K562 (cell line): ENCODE data around the gene MXD3. TPM values are rescaled to one million over a fixed set of nuclear protein-coding genes. Genes with fewer than 3 reads are reported as not detected.

Experiments
- ATAC-seq: fragments of 200-7000 bp; cut with Tn5 transposase; 3 replicates; pipeline ENCODE4 v1.9.1; 2020; ENCODE audit warnings: moderate library complexity
- BruUV-seq: library from RNA; stranded (reverse); fragments of 400-500 nt; replicated peaks from 2 replicates; lab custom pipeline; 2021; lab: Mats Ljungman, UMichigan
- CTCF ChIA-PET: fragments of 300-600 bp; formaldehyde crosslinking; extraction: SDS; loops from one replicate; lab custom pipeline; 2021; ENCODE audit warnings: low intra/inter-chr PET ratio; lab: Yijun Ruan, JAX
- POLR2A ChIA-PET: fragments of 300-600, 350-650 bp; sonication (Branson Sonifier 250); formaldehyde crosslinking; extraction: SDS; loops from one replicate; lab custom pipeline; 2021; ENCODE audit warnings: antibody characterized with exemption, inconsistent platforms; lab: Yijun Ruan, JAX
- DNase-seq, 4 experiments: peaks; one replicate each; pipeline versions ENCODE4 v3.0.0 to v3.0.0-alpha.2; 2011 to 2018; ENCODE audit warnings: low spot score in 3 of 4, mixed read lengths in 3 of 4; ENCODE audit errors: extremely low read depth in 1 of 4
- FAIRE-seq: peaks from 2 replicates; lab custom pipeline; 2011; peaks lifted over from hg19 to GRCh38; lab: Jason Lieb, UNC
- H2AFZ ChIP-seq: 2 replicates; pipeline ENCODE4 v1.6.0; 2011; ENCODE audit warnings: low read depth, low read length, control low read depth, inconsistent platforms
- H3K27ac ChIP-seq: fragments of 200-600 bp; 3 replicates; pipeline ENCODE4 v1.8.0; 2011; ENCODE audit warnings: low read depth, mild to moderate bottlenecking, control low read depth, inconsistent platforms, low read length, moderate library complexity, mixed read lengths; ENCODE audit errors: extremely low read depth
- H3K27me3 ChIP-seq, 2 experiments: fragments of 300-600 bp in 1 of 2; 2 replicates in 1 of 2; 3 replicates in 1 of 2; pipeline versions ENCODE4 v1.6.0 to v1.8.0; 2011; ENCODE audit warnings: inconsistent platforms in 2 of 2, low read length in 2 of 2, mild to moderate bottlenecking in 1 of 2, mixed read lengths in 1 of 2, moderate library complexity in 1 of 2; ENCODE audit not compliant: control insufficient read depth in 2 of 2, insufficient read depth in 2 of 2
- H3K36me3 ChIP-seq: fragments of 300-600 bp; 3 replicates; pipeline ENCODE4 v1.8.0; 2011; ENCODE audit warnings: mild to moderate bottlenecking, low read length, inconsistent platforms; ENCODE audit not compliant: control insufficient read depth, insufficient read depth
- H3K4me1 ChIP-seq, 2 experiments: fragments of 200-600 bp in 1 of 2; replicated peaks in 1 of 2; 2 replicates in 1 of 2; 3 replicates in 1 of 2; pipeline versions ENCODE4 v1.5.1 to v1.8.0; 2011; ENCODE audit warnings: inconsistent platforms in 2 of 2, low read length in 2 of 2, mild to moderate bottlenecking in 1 of 2, mixed read lengths in 1 of 2, moderate library complexity in 1 of 2; ENCODE audit not compliant: control insufficient read depth in 2 of 2, insufficient read depth in 2 of 2
- H3K4me2 ChIP-seq: 2 replicates; pipeline ENCODE4 v1.6.1; 2011; ENCODE audit warnings: low read length, control low read depth, inconsistent platforms, mixed read lengths; ENCODE audit not compliant: insufficient read depth
- H3K4me3 ChIP-seq: fragments of 200-600 bp; sonication (generic), shearing (Covaris generic); 2 replicates; pipeline ENCODE4 v1.5.1; 2016; ENCODE audit warnings: control low read depth, inconsistent platforms
- H3K79me2 ChIP-seq: fragments of 200-600 bp; 3 replicates; pipeline ENCODE4 v1.8.0; 2011; ENCODE audit warnings: low read length, inconsistent platforms; ENCODE audit not compliant: control insufficient read depth, insufficient read depth
- H3K9ac ChIP-seq, 2 experiments: 2 replicates each; pipeline versions ENCODE4 v1.6.0 to v1.6.1; 2011; ENCODE audit warnings: low read depth in 2 of 2, low read length in 2 of 2, control low read depth in 1 of 2, inconsistent platforms in 1 of 2, mild to moderate bottlenecking in 1 of 2, mixed read lengths in 1 of 2; ENCODE audit not compliant: insufficient read depth in 1 of 2
- H3K9me1 ChIP-seq: one replicate; pipeline ENCODE4 v1.6.0; 2011; ENCODE audit warnings: inconsistent platforms, mild to moderate bottlenecking, low read length, moderate library complexity; ENCODE audit not compliant: control insufficient read depth, insufficient read depth
- H3K9me3 ChIP-seq: replicated peaks from 2 replicates; pipeline ENCODE4 v1.5.1; 2011; ENCODE audit warnings: low read depth, low read length, inconsistent platforms; ENCODE audit not compliant: control insufficient read depth, insufficient read depth
- H4K20me1 ChIP-seq: replicated peaks from 2 replicates; pipeline ENCODE4 v1.6.1; 2011; ENCODE audit warnings: low read length, inconsistent platforms, mixed read lengths; ENCODE audit not compliant: control insufficient read depth, insufficient read depth
- ELF2 ChIP-seq: fragments of 250-450 bp; sonication (Bioruptor Pico); IDR thresholded peaks from 2 replicates; pipeline ENCODE4 v1.5.0; 2021; ENCODE audit warnings: mild to moderate bottlenecking
- JUND ChIP-seq, 2 experiments: IDR thresholded peaks; 2 replicates in 1 of 2; 3 replicates in 1 of 2; pipeline ENCODE4 v1.6.1; 2011; ENCODE audit warnings: borderline replicate concordance in 2 of 2, low read depth in 2 of 2, low read length in 2 of 2, improper control_type of control experiment in 1 of 2, missing biosample characterization in 1 of 2, missing genetic modification characterization in 1 of 2, missing genetic modification reagents in 1 of 2
- PATZ1 ChIP-seq: fragments of 250-450 bp; sonication (Bioruptor Pico); IDR thresholded peaks from 2 replicates; pipeline ENCODE4 v1.5.0; 2020; ENCODE audit warnings: mild to moderate bottlenecking, borderline replicate concordance
- RAD51 ChIP-seq: fragments of 450-650 bp; IDR thresholded peaks from 2 replicates; pipeline ENCODE4 v1.7.1; 2016; ENCODE audit warnings: low read depth, mild to moderate bottlenecking, borderline replicate concordance
- ZFX ChIP-seq: sonication (generic); formaldehyde crosslinking; IDR thresholded peaks from 2 replicates; pipeline ENCODE4 v1.8.0; 2022; ENCODE audit warnings: mild to moderate bottlenecking, missing genetic modification reagents, moderate library complexity
- WGBS: fragments of 100-300 bp; shearing (Covaris generic); methylation state at CpG from one replicate; pipeline ENCODE4 v1.1.6; 2016; ENCODE audit warnings: low coverage, mixed read lengths; ENCODE audit not compliant: insufficient coverage; ENCODE audit errors: missing lambda C conversion rate; 5-methylcytosine and 5-hydroxymethylcytosine counted together
- in situ Hi-C: fragments of 300-500 bp; cut with MboI; formaldehyde crosslinking; loops from 4 replicates; pipeline ENCODE4 v1.15.0; 2018; ENCODE audit warnings: inconsistent platforms, mixed read lengths
- intact Hi-C: fragments of 100-400 bp; cut with micrococcal nuclease; formaldehyde crosslinking; loops from 2 replicates; pipeline ENCODE4 v1.14.2; 2022
- polyA plus RNA-seq, 8 experiments: library from polyadenylated mRNA; depleted of rRNA in 4 of 8; stranded (reverse) in 5 of 8; unstranded in 3 of 8; fragments of >200 nt; fragmentation: Nextera tagmentation in 2 of 8; fragmentation: Illumina TruSeq in 1 of 8; extraction: Ambion mirVana in 2 of 8; extraction: Trizol in 1 of 8; gene quantifications; 2 replicates each; pipeline versions ENCODE4 v1.2.1 to v1.2.3, GENCODE V29; 2011 to 2014; ENCODE audit warnings: inconsistent platforms in 1 of 8, missing spikeins in 1 of 8
- total RNA-seq, 7 experiments: library from RNA; depleted of rRNA in 6 of 7; stranded (reverse); fragments of >200 nt in 6 of 7; fragmentation: Illumina TruSeq in 2 of 7; extraction: Trizol in 2 of 7; gene quantifications; 2 replicates each; pipeline versions ENCODE4 v1.2.1 to v1.2.3, GENCODE V29; 2011 to 2021; ENCODE audit warnings: low replicate concordance in 1 of 7

Gene MXD3
- total and polyA plus RNA-seq, 9 of the 15 experiments (the other 6 are each of a cell fraction or from before 2014, with no cell fraction given), result 0.28 to 24.8 (median 4.5) TPM

- 67% methylated on average over 11 of the region's 11 CpGs for WGBS
- H4K20me1 ChIP-seq, result no peaks in the 10 kb centered on the region; the same call in 1 of the 2 replicates
- in situ Hi-C loops, result no loop called here
- FAIRE-seq, result no peak
- no peaks in the 10 kb centered on the region for H3K9me1 ChIP-seq
- H3K27me3 ChIP-seq, result no peaks in the 10 kb centered on the region
- peaks cover 37% of the 10 kb centered on the region for H3K79me2 ChIP-seq
- H3K9ac ChIP-seq, result peak overlapping the region; percentile 9 to 85; a peak in 3 of 4 replicates
- H3K4me2 ChIP-seq, result no peak overlapping the region
- H3K27ac ChIP-seq, result peak overlapping the region; percentile 35; the same call in 2 of the 3 replicates
- peak in 1 of 4 experiments; percentile 34 for DNase-seq
- no peak for TF ChIP-seq ELF2
- no peak for TF ChIP-seq JUND (IDR thresholded peaks at IDR 0.05; ENCODE audit: borderline replicate concordance, low read depth, low read length)
- TF ChIP-seq JUND (tag; IDR thresholded peaks at IDR 0.05; ENCODE audit: borderline replicate concordance, low read depth, low read length), result no peak
- no peak for TF ChIP-seq PATZ1 (CRISPR knock-in tag)
- TF ChIP-seq ZFX (CRISPR knock-in tag), result no peak
- TF ChIP-seq RAD51, result no peak
- TF ChIP-seq, all 486 proteins: peak for 0
- ChIA-PET POLR2A (interaction anchor here (0.6 to 1.9 kb wide), 6 partner anchors 12 to 194 kb away, joined by 3 to 8 read pairs (median 4); no protein-coding TSS in a partner anchor), CTCF (interaction anchor here (1.3 kb wide), 1 partner anchor 146 kb away, joined by 6 read pairs; no protein-coding TSS in a partner anchor)
- H3K4me3 ChIP-seq, result no peak overlapping the region
- no peak for ATAC-seq
- BruUV-seq, result no TSS peak
- intact Hi-C loops, result loop anchor here (1.0 kb wide), 1 partner anchor 194 kb away; no protein-coding TSS in a partner anchor
- no peaks in the 10 kb centered on the region for H3K9me3 ChIP-seq
- H3K4me1 ChIP-seq, result peaks cover 26 to 69% of the 10 kb centered on the region in 2 experiments
- peaks cover 34% of the 10 kb centered on the region for H3K36me3 ChIP-seq
- H2AFZ ChIP-seq, result no peak overlapping the region
Measured at GRCh38 chr5:177308740-177309139, 3.0 kb downstream of the MXD3 start.
